Nephron (organoid): Measurements from ENCODE around the gene HNF1A.

ENCODE experiments used
- H3K27ac Mint-ChIP-seq, 3 experiments: 2 replicates each; pipeline ENCODE4 v1.8.0; 2020; ENCODE audit warnings: mixed read lengths in 3 of 3, mild to moderate bottlenecking in 2 of 3, moderate library complexity in 1 of 3
- H3K27me3 Mint-ChIP-seq: 2 replicates; pipeline ENCODE4 v1.8.0; 2021; ENCODE audit warnings: low read depth, mild to moderate bottlenecking, moderate library complexity, mixed read lengths
- H3K36me3 Mint-ChIP-seq: 2 replicates; pipeline ENCODE4 v1.8.0; 2020; ENCODE audit warnings: low read depth, mixed read lengths
- H3K4me1 Mint-ChIP-seq: 2 replicates; pipeline ENCODE4 v1.8.0; 2020; ENCODE audit warnings: mixed read lengths
- H3K4me3 Mint-ChIP-seq, 3 experiments: 2 replicates each; pipeline ENCODE4 v1.8.0; 2020; ENCODE audit warnings: mild to moderate bottlenecking in 3 of 3, mixed read lengths in 3 of 3, moderate library complexity in 2 of 3
- H3K9me3 Mint-ChIP-seq: 2 replicates; pipeline ENCODE4 v1.8.0; 2020; ENCODE audit warnings: mixed read lengths
- CTCF ChIP-seq, 3 experiments: fragments of 200-600 bp; sonication (generic); IDR thresholded peaks; one replicate each; pipeline ENCODE4 v1.5.0; 2021; ENCODE audit warnings: antibody characterized with exemption in 3 of 3; ENCODE audit not compliant: unreplicated experiment in 3 of 3

Gene HNF1A

DNA sequence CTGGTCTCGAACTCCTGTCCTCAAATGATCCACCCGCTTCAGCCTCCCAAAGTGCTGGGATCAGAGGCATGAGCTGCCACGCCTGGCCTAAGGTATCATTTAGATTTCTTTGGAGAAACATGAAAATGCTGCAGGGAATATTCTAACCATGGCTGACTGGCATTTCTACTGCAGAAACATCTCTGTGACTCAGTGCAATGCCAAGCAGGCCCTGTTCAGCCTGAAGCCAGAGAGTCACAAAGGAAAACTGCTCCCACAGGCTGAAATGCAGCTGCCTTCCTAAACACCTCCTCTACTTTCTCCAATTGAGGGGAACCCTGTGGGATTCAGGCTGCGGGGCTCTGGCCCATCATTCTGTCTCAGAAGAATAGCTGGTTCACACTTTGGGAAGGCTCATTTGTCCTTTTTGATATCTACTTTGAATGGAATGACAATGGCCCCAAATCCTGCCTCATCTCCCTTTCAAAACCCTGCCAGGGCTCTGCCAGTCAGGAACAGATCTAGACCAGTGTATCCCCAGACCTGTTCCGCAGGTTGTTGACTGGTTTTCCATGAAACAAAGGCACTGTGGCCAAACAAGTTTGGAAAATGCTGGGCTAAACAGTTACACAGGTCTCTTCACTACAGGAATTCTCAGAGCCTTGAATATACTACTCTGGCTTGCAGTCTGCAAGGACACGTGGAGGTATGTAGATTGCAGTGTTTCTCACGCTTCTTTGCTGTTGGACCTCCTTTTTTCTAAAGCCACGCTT, 30.2 kb downstream of the HNF1A start:
- Mint-ChIP-seq H3K36me3 (peaks cover 47% of the 10 kb centered on the region), H3K4me1 (no peaks in the 10 kb centered on the region), H3K27me3 (no peaks in the 10 kb centered on the region), H3K27ac (no peak overlapping the region), H3K9me3 (no peaks in the 10 kb centered on the region), H3K4me3 (no peak overlapping the region)
- TF ChIP-seq CTCF (IDR thresholded peaks at IDR 0.05; ENCODE audit: unreplicated experiment in 3 of 3) = no peak

DNA sequence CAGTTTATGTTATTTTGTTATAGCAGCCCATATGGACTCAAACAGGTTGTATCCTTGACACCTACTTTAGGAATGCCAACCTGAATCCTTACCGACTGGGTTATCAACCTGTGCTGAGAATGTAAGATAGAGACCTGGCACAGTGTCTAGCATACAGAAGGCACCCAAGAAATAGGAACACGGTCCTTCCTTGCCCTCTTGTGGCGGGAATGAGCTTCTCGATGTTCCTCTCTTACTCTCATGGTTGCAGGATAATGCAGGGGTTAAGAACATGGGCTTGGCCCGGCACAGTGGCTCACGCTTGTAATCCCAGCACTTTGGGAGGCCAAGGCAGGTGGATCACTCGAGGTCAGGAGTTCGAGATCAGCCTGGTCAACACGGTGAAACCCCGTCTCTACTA, 31.4 kb downstream of the HNF1A start:
- Mint-ChIP-seq H3K27ac (no peak overlapping the region), H3K4me3 (no peak overlapping the region)

GRCh38 chr12:121010860-121011259, 32.5 kb downstream of the HNF1A start:
- no peak for TF ChIP-seq CTCF (IDR thresholded peaks at IDR 0.05; ENCODE audit: unreplicated experiment in 3 of 3)
- Mint-ChIP-seq H3K4me3 (no peak overlapping the region), H3K27ac (no peak overlapping the region), H3K9me3 (no peaks in the 10 kb centered on the region), H3K27me3 (no peaks in the 10 kb centered on the region), H3K4me1 (peaks cover 13% of the 10 kb centered on the region), H3K36me3 (peaks cover 28% of the 10 kb centered on the region)

More for the DNA sequence above, 31.4 kb downstream of the HNF1A start:
- H3K4me1 Mint-ChIP-seq = peaks cover 3% of the 10 kb centered on the region
- H3K27me3 Mint-ChIP-seq = no peaks in the 10 kb centered on the region
- no peaks in the 10 kb centered on the region for H3K9me3 Mint-ChIP-seq
- peak; percentile 52 to 58 (median 57) for TF ChIP-seq CTCF (IDR thresholded peaks at IDR 0.05; ENCODE audit: unreplicated experiment in 3 of 3)
- peaks cover 35% of the 10 kb centered on the region for H3K36me3 Mint-ChIP-seq

GRCh38 chr12:121011820-121012219, 33.5 kb downstream of the HNF1A start:
- Mint-ChIP-seq H3K36me3 (peaks cover 25% of the 10 kb centered on the region), H3K9me3 (no peaks in the 10 kb centered on the region), H3K4me3 (peak overlapping the region; percentile 18 to 31 (median 24)), H3K4me1 (peaks cover 18% of the 10 kb centered on the region), H3K27me3 (no peaks in the 10 kb centered on the region), H3K27ac (no peak overlapping the region)
- no peak for TF ChIP-seq CTCF (IDR thresholded peaks at IDR 0.05; ENCODE audit: unreplicated experiment in 3 of 3)

- Mint-ChIP-seq H3K4me3 (peak overlapping the region; percentile 66 to 78 (median 71)), H3K27me3 (no peaks in the 10 kb centered on the region), H3K36me3 (peaks cover 18% of the 10 kb centered on the region), H3K4me1 (peaks cover 18% of the 10 kb centered on the region), H3K27ac (no peak overlapping the region), H3K9me3 (no peaks in the 10 kb centered on the region)
- TF ChIP-seq CTCF (IDR thresholded peaks at IDR 0.05; ENCODE audit: unreplicated experiment in 3 of 3) = no peak
Observed at GRCh38 chr12:121013715-121014114, 35.4 kb downstream of the HNF1A start.
